GM12891 (cell line): Measurements from ENCODE around the gene RAB11FIP2.

Source experiments
- POLR2A ChIP-seq: IDR thresholded peaks from 2 replicates; pipeline ENCODE4 v1.6.1; 2011; ENCODE audit warnings: low read depth, low read length, control low read depth
- POLR2AphosphoS5 ChIP-seq: IDR thresholded peaks from 2 replicates; pipeline ENCODE4 v1.6.1; 2011; ENCODE audit warnings: low read depth, low read length, control low read depth

DNA sequence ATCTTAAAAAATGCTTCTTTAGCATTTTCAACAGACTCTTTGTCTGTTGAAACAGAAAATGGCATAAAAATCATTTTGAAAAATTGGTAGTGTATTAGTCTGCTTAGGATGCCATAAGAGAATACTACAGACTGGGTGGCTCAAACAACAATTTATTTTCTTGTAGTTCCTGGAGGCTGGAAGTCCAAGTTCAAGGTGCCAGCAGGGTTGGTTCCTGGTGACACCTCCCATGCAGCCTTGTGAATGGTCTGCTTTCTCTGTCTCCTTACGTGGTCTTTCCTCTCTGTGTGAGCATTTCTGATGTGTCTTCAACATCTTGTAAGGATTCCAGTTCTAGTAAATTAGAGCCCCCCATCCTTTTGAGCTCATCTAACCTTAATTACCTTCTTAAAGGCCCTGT, 26.1 kb upstream of the RAB11FIP2 start:
- TF ChIP-seq POLR2A (no peak), POLR2AphosphoS5 (no peak)
